Left ventricle myocardium inferior (tissue), 1 donor: Measurements from ENCODE around the gene FRMD4A. TPM values are rescaled to one million over a fixed set of nuclear protein-coding genes. Genes with fewer than 3 reads are reported as not detected.
A peak's percentile ranks its signal among the peaks of the same experiment; 100 is the strongest.
"Not testable (repeated sequence)": the region's sequence is repeated elsewhere in the genome, so short reads cannot be mapped to it uniquely, and the experiment has no call there.

Experiments
- DNase-seq: peaks from one replicate; pipeline ENCODE4 v3.0.0-alpha.2; 2020
- H3K27ac ChIP-seq: fragments of 200-600 bp; replicated peaks from 2 replicates; pipeline ENCODE4 v1.8.0; 2021
- H3K27me3 ChIP-seq: fragments of 200-600 bp; 2 replicates; pipeline ENCODE4 v1.8.0; 2021; ENCODE audit warnings: low read depth
- H3K36me3 ChIP-seq: fragments of 200-600 bp; 2 replicates; pipeline ENCODE4 v1.8.0; 2021
- H3K4me1 ChIP-seq: fragments of 200-600 bp; 2 replicates; pipeline ENCODE4 v1.8.0; 2021
- H3K4me3 ChIP-seq: fragments of 200-600 bp; 2 replicates; pipeline ENCODE4 v1.8.0; 2021; ENCODE audit warnings: mild to moderate bottlenecking, moderate library complexity
- H3K9me3 ChIP-seq: fragments of 200-600 bp; replicated peaks from 2 replicates; pipeline ENCODE4 v1.8.0; 2021
- CTCF ChIP-seq: fragments of 200-600 bp; IDR thresholded peaks from 2 replicates; pipeline ENCODE4 v1.8.0; 2021; ENCODE audit warnings: antibody characterized with exemption, mild to moderate bottlenecking, borderline replicate concordance
- intact Hi-C: fragments of 100-400 bp; cut with micrococcal nuclease; formaldehyde crosslinking; loops from one replicate; pipeline ENCODE4 v1.11.0; 2022
- total RNA-seq: library from RNA; stranded (reverse); fragmentation: NEBNext Ultra II Directional; extraction: Animal tissue kit (Norgen Biotek cat#: 25700); gene quantifications from one replicate; pipeline ENCODE4 v1.2.1, GENCODE V29; 2021
- donor health status: DM: no; HTN: yes; CAD: no; lungs with severe emphysema.

The FRMD4A gene
- total RNA-seq, 1 donor from 2014 or later, result 26.1 TPM

DNA sequence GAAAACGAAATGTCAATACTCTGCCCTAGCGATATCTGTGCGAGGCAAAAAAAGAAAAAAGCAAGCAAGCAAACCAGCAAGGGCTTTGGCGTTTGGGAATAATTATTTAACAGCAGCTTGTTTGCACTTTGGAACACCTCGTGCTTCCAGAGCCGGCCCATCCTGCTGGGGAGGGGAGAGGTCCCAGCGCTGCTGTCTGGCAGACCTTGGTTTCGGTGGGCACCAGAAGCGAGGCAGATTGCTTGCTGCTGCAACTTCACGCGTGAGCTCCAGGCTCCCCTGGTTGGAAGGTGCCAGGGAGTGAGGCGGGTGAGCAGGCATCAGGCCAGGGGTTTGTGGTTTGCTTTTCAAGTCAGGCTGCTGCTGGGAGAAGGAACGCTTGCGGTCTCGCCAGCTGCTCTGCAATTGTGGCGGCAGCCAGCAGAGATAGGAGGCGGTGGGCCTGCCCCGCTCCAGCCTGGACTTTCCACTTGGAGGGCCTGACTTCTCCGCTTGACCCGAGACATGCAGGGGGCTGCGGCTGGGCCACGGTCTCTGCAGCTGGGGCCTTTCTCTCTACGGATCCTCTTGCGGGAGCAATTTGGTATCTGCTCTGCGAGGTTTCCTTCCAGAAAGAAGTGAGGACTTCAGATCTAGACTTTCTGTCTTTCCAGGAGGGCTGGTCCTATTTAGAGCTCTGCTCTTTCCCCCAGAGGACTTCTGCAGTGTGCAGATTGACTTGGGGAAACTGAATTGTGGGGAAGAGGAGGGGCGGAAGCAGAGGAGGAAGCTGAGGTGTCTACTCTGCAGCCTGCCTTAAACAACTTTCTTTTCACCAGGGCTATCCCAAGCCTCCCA, 612.6 kb downstream of the FRMD4A start:
- peak; percentile 86 for DNase-seq
- Histone ChIP-seq H3K36me3 (peaks cover 5% of the 10 kb centered on the region), H3K27ac (peak overlapping the region; percentile 86), H3K4me3 (peak overlapping the region; percentile 61), H3K27me3 (no peaks in the 10 kb centered on the region), H3K9me3 (no peaks in the 10 kb centered on the region), H3K4me1 (peaks cover 54% of the 10 kb centered on the region)
- intact Hi-C loops, result loop anchor here (5.0 to 10.0 kb wide), 2 partner anchors 46 to 57 kb away; no protein-coding TSS in a partner anchor
- no peak for TF ChIP-seq CTCF

- Histone ChIP-seq H3K27ac (peak overlapping the region; percentile 86), H3K9me3 (no peaks in the 10 kb centered on the region), H3K4me3 (peak overlapping the region; percentile 61), H3K36me3 (peaks cover 5% of the 10 kb centered on the region), H3K27me3 (no peaks in the 10 kb centered on the region), H3K4me1 (peaks cover 60% of the 10 kb centered on the region)
- intact Hi-C loops, result loop anchor here (5.0 to 10.0 kb wide), 2 partner anchors 45 to 57 kb away; no protein-coding TSS in a partner anchor
- DNase-seq, result no peak
- no peak for TF ChIP-seq CTCF
Measured at GRCh38 chr10:13717571-13717935, 613.2 kb downstream of the FRMD4A start.

- peak; percentile 50 for DNase-seq
- TF ChIP-seq CTCF, result no peak
- peaks cover 71% of the 10 kb centered on the region for H3K4me1 ChIP-seq
- H3K4me3 ChIP-seq, result no peak overlapping the region
- no peaks in the 10 kb centered on the region for H3K9me3 ChIP-seq
- H3K27ac ChIP-seq, result peak overlapping the region; percentile 86
- peaks cover 5% of the 10 kb centered on the region for H3K36me3 ChIP-seq
- no peaks in the 10 kb centered on the region for H3K27me3 ChIP-seq
- intact Hi-C loops, result loop anchor here (5.0 to 10.0 kb wide), 2 partner anchors 44 to 58 kb away; no protein-coding TSS in a partner anchor
Measured at GRCh38 chr10:13716081-13717071, 614.3 kb downstream of the FRMD4A start.

- H3K27ac ChIP-seq, result peak overlapping the region; percentile 86
- not testable (repeated sequence) for H3K36me3 ChIP-seq
Measured at GRCh38 chr10:13715596-13715995, 615.1 kb downstream of the FRMD4A start.

GRCh38 chr10:13715100-13715499, 615.6 kb downstream of the FRMD4A start:
- TF ChIP-seq CTCF, result no peak
- Histone ChIP-seq H3K27ac (peak overlapping the region; percentile 86), H3K9me3 (no peaks in the 10 kb centered on the region), H3K4me3 (no peak overlapping the region), H3K36me3 (no peaks in the 10 kb centered on the region), H3K27me3 (no peaks in the 10 kb centered on the region), H3K4me1 (peaks cover 82% of the 10 kb centered on the region)
- intact Hi-C loops, result loop anchor here (5.0 to 10.0 kb wide), 2 partner anchors 43 to 60 kb away; no protein-coding TSS in a partner anchor
- DNase-seq, result no peak

More at GRCh38 chr10:13715596-13715995, 615.1 kb downstream of the FRMD4A start:
- not testable (repeated sequence) for H3K4me3 ChIP-seq, H3K9me3 ChIP-seq, DNase-seq, H3K27me3 ChIP-seq
- peaks cover 78% of the 10 kb centered on the region for H3K4me1 ChIP-seq
- intact Hi-C loops, result loop anchor here (5.0 to 10.0 kb wide), 2 partner anchors 43 to 59 kb away; no protein-coding TSS in a partner anchor
